Measurements from ENCODE around the gene ARHGAP26.

ARHGAP26 gene

GRCh38 chr5:143033535-143034250 lies 263.5 kb downstream of the ARHGAP26 start:
- no peak for DNase-seq (ENCODE audit: low read depth in 1 of 2, low spot score in 1 of 2)

DNA sequence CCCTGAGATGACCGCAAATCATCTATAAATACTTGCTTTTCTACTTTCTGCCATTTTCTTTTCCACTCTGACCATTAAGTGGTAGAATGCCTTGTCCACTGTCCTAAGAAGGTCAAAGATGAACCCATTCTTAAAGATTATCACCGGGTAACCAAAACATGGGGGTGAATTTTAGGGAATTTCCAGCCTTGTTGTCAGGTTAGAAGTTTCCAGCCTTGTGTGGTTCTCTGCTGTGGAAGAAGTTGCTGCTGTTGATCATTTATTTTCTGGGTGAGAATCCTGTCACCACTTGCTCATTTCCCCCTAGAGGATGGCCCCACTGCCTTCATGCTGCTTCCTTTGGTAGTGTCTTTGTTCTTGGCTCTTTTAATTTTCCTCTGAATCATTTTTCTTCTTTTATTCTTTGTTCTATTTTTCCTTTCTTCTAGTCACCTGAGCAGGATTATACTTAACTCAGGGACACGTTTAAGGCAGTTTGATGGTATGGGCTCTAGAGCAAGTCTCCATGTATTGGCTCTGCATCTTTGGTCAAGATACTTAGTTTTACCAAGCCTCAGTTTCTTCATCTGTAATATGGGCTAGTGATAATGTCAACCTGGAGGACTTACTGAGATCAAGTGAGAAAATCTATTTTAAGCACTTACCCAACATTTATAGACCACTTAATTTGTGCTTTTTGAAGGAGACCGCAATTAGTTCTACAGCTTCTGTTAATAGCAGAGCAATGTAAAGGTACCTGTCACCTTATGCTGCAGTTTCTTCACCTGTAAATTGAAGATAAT lies 266.2 kb downstream of the ARHGAP26 start:
- no peak for DNase-seq (ENCODE audit: low read depth in 1 of 2, low spot score in 1 of 2)

DNA sequence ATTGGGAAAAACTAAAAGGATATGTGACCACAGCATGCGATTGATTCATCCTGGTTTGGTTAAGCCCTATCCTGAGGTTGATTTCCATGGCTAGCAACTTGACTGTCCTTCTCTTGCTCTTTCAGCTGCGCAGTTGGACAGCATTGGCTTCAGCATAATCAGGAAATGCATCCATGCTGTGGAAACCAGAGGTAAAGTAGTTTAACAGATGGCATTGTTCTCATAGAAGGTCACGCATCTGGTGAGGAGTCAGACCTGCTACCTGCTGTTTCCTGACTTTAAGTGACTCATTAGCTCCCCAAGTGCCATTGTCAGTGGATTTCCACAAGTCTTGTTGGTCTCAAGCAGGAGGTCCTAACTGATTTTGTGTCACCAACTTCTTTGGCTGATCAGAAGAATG lies 266.9 kb downstream of the ARHGAP26 start:
- DNase-seq (ENCODE audit: low read depth in 1 of 2, low spot score in 1 of 2), result no peak

- DNase-seq (ENCODE audit: low read depth in 1 of 2, low spot score in 1 of 2), result no peak
Measured at GRCh38 chr5:143037708-143038107, 267.5 kb downstream of the ARHGAP26 start.

GRCh38 chr5:143040622-143041021 lies 270.4 kb downstream of the ARHGAP26 start:
- DNase-seq (ENCODE audit: low read depth in 1 of 2, low spot score in 1 of 2), result no peak

GRCh38 chr5:143041461-143041860 lies 271.3 kb downstream of the ARHGAP26 start:
- no peak for DNase-seq (ENCODE audit: low read depth in 1 of 2, low spot score in 1 of 2)

DNA sequence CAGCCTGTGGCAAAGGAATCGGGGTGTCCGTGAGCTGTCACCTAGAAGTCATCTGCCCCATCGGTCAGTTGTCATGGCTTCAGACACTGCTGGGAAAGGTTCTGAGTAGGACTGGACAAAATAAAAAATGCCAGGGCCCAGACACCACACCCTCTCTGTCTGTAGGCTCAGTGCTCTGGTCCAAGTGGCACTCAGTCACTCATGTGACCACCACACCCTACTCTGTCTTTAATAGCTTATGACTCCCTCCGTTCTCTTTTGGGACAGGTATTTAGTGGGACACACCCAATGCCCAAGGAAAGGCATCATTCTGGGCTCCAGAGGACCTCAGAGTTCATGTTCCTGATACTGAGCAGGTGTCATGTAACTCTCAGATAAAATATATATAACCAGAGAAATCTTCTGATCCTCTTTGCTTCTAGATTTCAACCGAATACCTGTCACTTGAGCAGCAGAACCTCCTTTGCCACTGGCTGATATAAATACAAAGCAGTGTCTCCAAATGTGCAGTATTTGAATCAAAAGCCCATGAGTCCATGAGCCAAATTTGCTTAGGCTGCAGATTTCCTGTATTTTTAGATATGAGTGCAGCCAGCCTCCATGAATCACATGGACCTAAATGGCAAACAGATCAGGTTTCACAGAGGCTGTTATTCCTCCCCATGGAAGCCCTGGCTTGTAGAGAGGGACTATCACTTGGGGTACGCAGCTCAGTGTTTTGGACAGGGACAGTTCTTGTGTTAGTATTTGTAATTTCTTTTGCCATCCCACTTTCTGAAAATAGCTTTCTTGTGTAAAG lies 272.0 kb downstream of the ARHGAP26 start:
- no peak for DNase-seq (ENCODE audit: low read depth in 1 of 2, low spot score in 1 of 2)

DNA sequence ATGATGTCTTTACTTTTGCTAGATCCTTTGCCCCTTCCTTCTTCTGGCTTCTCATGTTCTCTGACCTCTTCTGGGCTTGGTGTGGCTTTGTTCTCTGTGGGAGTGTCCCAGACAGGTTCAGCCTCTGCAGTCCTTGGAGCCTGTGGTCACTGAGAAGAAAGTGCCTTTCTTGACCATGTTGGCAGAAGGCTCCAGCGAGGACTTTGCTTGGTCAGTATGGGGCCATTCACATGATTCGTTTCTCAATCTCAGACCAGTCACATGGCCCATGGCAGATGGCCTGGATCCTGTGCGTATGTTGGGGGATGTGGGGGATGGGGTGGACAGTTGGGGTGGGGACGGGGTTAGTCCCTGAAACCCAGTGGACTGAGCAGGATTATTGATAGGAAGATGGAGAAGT lies 274.1 kb downstream of the ARHGAP26 start:
- DNase-seq (ENCODE audit: low read depth in 1 of 2, low spot score in 1 of 2), result no peak

DNA sequence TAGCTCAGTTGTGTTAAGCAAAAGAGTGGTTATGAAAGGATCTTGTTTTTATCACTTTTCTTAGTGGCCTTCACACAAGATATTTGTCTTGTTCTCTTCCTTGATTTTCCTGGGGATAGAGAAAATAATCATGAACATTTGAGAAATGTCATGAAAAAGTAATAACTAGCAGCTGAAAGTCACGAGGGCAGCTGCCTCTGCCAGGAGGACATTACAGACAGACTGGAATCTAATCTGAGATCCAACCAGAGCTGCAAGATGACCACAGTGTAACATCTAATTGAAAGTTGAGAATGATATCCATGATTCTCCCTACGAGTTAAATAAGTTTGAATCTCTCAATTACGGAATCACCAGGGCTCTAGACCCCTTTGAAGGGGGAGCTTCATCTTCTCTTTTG lies 274.9 kb downstream of the ARHGAP26 start:
- DNase-seq (ENCODE audit: low read depth in 1 of 2, low spot score in 1 of 2), result no peak

DNA sequence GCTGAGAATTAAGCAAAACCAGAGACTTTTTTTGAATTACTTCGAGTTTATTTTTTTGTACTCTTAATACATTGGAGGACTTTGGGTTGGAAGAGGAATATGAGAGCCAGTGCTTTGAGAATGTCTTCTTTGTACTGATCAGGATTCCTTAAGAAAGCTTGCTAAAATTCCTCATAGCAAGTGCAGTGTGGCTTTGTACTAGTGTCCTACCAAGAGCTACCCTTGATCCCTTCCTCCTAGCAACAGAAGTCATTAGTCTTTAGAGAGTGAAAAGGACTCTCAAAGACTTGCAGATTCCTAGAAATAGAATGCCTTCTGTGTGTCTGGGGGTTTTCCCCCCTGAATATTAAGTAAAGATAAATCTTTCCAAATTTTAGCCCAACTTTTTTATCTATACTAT lies 276.1 kb downstream of the ARHGAP26 start:
- DNase-seq (ENCODE audit: low read depth in 1 of 2, low spot score in 1 of 2), result no peak

- DNase-seq (ENCODE audit: low read depth in 1 of 2, low spot score in 1 of 2), result no peak
Measured at GRCh38 chr5:143047091-143047490, 276.9 kb downstream of the ARHGAP26 start.

- DNase-seq (ENCODE audit: low read depth in 1 of 2, low spot score in 1 of 2), result no peak
Measured at GRCh38 chr5:143050183-143050582, 280.0 kb downstream of the ARHGAP26 start.

- DNase-seq (ENCODE audit: low read depth in 1 of 2, low spot score in 1 of 2), result no peak
Measured at GRCh38 chr5:143051244-143052058, 281.3 kb downstream of the ARHGAP26 start.

DNA sequence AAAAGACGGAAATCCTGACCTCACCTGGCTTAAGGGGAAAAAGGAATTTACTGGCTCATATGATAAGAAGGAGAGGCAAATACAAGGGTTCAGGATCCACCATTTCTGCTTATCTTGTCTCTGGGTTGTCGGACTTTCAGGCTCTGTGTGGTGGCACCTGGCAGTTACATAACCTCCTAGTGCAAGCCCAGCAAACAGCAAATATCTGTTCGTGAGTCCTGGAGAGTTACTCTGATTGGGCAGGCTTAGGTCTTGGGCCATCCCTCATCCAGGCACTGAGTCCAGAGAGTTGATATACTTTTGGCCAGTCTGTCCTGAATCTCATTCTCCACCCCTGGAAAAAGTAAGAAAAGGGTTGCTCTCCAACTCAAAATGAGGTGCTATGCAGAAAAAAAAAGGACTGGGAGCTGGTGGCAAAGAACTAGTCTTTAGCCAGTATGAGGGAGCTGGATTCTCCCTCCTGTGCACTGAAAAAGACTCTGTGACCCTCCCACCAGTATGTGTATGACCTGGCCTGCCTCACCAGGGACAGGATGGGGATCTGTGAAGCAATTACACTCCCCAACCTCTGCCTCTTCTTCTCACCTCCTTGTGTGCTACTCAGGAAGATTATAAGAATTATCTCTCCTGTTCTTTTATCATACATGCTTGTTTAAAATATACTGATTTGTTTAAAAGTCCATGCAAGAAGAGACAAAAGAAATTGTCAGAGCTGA lies 282.9 kb downstream of the ARHGAP26 start:
- DNase-seq (ENCODE audit: low read depth in 1 of 2, low spot score in 1 of 2), result no peak

DNA sequence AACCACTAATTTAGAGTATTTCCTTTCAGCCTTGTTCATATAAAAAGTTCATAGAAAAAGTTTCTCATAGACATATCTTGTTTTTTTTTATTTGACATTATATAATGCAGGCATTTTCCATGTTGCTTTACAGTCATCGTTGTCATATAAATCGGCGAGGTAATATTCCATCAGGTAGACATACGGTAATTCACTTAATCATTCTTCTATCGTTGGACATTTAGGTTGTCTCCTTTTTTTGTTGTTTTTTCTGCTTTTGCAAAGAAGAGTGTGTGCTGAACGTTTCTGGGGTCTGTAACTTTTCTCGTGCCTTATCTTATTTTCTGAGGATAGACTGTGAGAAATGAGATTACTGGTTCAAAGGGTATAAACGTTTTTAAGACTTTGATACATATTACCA lies 283.6 kb downstream of the ARHGAP26 start:
- no peak for DNase-seq (ENCODE audit: low read depth in 1 of 2, low spot score in 1 of 2)

GRCh38 chr5:143054480-143054941 lies 284.3 kb downstream of the ARHGAP26 start:
- DNase-seq (ENCODE audit: low read depth in 1 of 2, low spot score in 1 of 2), result no peak

- no peak for DNase-seq (ENCODE audit: low read depth in 1 of 2, low spot score in 1 of 2)
Measured at GRCh38 chr5:143055596-143056338, 285.6 kb downstream of the ARHGAP26 start.

DNA sequence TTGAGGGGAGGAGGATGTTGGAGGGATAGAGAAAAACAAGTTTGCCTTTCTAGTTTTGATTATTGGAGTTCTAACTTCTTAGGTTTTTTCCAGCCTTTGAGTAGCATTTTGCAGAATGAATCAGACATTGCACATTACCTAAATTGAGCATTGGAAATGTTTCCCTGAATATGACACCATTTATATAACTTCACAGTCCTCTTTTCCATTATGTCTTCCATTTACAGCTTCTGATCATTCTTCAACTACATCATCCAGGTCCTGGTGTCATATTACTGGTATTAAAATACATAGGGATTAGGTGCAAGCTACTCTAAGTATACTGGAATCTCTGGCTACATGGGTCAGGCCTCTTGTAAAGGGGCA lies 286.1 kb downstream of the ARHGAP26 start:
- DNase-seq (ENCODE audit: low read depth in 1 of 2, low spot score in 1 of 2), result no peak

- DNase-seq (ENCODE audit: low read depth in 1 of 2, low spot score in 1 of 2), result no peak
Measured at GRCh38 chr5:143056792-143057579, 286.8 kb downstream of the ARHGAP26 start.
